ENCODE measurements around the gene SNW1.

GRCh38 chr14:77717608-77718305, 43.2 kb downstream of the SNW1 start:
- no peak for TF ChIP-seq ZBTB11 (tag by site-specific recombination; conservative IDR thresholded peaks at IDR 0.05; ENCODE audit: low read depth)
- TF ChIP-seq, protein P1, sequence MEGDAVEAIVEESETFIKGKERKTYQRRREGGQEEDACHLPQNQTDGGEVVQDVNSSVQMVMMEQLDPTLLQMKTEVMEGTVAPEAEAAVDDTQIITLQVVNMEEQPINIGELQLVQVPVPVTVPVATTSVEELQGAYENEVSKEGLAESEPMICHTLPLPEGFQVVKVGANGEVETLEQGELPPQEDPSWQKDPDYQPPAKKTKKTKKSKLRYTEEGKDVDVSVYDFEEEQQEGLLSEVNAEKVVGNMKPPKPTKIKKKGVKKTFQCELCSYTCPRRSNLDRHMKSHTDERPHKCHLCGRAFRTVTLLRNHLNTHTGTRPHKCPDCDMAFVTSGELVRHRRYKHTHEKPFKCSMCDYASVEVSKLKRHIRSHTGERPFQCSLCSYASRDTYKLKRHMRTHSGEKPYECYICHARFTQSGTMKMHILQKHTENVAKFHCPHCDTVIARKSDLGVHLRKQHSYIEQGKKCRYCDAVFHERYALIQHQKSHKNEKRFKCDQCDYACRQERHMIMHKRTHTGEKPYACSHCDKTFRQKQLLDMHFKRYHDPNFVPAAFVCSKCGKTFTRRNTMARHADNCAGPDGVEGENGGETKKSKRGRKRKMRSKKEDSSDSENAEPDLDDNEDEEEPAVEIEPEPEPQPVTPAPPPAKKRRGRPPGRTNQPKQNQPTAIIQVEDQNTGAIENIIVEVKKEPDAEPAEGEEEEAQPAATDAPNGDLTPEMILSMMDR (tag by site-specific recombination; IDR thresholded peaks at IDR 0.05): no peak
